Measurements from ENCODE around the gene NHERF1. TPM values are rescaled to one million over a fixed set of nuclear protein-coding genes. Genes with fewer than 3 reads are reported as not detected.

The NHERF1 gene
- total RNA-seq, 1 donor from 2014 or later = 36.3 TPM

DNA sequence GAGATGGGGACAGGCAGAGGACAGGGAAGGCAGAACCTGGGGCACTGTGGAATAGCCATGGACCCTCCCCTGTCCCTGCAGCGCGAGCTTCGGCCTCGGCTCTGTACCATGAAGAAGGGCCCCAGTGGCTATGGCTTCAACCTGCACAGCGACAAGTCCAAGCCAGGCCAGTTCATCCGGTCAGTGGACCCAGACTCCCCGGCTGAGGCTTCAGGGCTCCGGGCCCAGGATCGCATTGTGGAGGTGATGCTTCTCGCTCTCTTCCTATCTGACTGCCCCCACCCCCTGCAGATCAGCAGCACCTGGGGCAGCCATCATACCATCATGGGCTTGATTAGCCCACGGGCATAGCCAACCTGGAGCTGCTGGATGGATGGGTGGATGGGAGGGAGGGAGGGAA lies 13.5 kb downstream of the NHERF1 start:
- Mint-ChIP-seq H3K9me3 (ENCODE audit: unreplicated experiment) (no peaks in the 10 kb centered on the region), H3K4me1 (ENCODE audit: low read depth, unreplicated experiment) (peaks cover 26% of the 10 kb centered on the region), H3K36me3 (ENCODE audit: low read depth, unreplicated experiment) (no peaks in the 10 kb centered on the region), H3K4me3 (ENCODE audit: unreplicated experiment) (no peak overlapping the region), H3K27ac (ENCODE audit: unreplicated experiment) (no peak overlapping the region), H3K27me3 (ENCODE audit: low read depth, unreplicated experiment) (no peaks in the 10 kb centered on the region)
- H3K36me3 ChIP-seq (ENCODE audit: insufficient read depth, low read length) = no peaks in the 10 kb centered on the region
- H3K79me2 ChIP-seq (ENCODE audit: insufficient read depth, low read length) = no peaks in the 10 kb centered on the region
- no peak overlapping the region for H2AFZ ChIP-seq (ENCODE audit: low read depth, low read length)
- DNase-seq (ENCODE audit: low read depth) (no peak), FAIRE-seq (no peak)
- no peak overlapping the region for H3K27ac ChIP-seq (ENCODE audit: low read depth, low read length)
- H3K9me3 ChIP-seq (ENCODE audit: insufficient read depth, low read depth, low read length) = no peaks in the 10 kb centered on the region
- no peaks in the 10 kb centered on the region for H3K27me3 ChIP-seq (ENCODE audit: insufficient read depth, low read length)
- H3K4me1 ChIP-seq (ENCODE audit: insufficient read depth, low read length) = peaks cover 16% of the 10 kb centered on the region
- TF ChIP-seq EZH2 (IDR thresholded peaks at IDR 0.05; ENCODE audit: insufficient read depth, low read length) = no peak
- TF ChIP-seq, protein P1, sequence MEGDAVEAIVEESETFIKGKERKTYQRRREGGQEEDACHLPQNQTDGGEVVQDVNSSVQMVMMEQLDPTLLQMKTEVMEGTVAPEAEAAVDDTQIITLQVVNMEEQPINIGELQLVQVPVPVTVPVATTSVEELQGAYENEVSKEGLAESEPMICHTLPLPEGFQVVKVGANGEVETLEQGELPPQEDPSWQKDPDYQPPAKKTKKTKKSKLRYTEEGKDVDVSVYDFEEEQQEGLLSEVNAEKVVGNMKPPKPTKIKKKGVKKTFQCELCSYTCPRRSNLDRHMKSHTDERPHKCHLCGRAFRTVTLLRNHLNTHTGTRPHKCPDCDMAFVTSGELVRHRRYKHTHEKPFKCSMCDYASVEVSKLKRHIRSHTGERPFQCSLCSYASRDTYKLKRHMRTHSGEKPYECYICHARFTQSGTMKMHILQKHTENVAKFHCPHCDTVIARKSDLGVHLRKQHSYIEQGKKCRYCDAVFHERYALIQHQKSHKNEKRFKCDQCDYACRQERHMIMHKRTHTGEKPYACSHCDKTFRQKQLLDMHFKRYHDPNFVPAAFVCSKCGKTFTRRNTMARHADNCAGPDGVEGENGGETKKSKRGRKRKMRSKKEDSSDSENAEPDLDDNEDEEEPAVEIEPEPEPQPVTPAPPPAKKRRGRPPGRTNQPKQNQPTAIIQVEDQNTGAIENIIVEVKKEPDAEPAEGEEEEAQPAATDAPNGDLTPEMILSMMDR (IDR thresholded peaks at IDR 0.05; ENCODE audit: insufficient read depth, low read depth, low read length) = no peak
- H3K4me2 ChIP-seq (ENCODE audit: low read length) = no peak overlapping the region
- H3K9ac ChIP-seq (ENCODE audit: low read length) = no peak overlapping the region
- H4K20me1 ChIP-seq (ENCODE audit: insufficient read depth, low read length) = peaks cover 30% of the 10 kb centered on the region
- H3K4me3 ChIP-seq (ENCODE audit: insufficient read depth, low read depth, low read length) = no peak overlapping the region

DNA sequence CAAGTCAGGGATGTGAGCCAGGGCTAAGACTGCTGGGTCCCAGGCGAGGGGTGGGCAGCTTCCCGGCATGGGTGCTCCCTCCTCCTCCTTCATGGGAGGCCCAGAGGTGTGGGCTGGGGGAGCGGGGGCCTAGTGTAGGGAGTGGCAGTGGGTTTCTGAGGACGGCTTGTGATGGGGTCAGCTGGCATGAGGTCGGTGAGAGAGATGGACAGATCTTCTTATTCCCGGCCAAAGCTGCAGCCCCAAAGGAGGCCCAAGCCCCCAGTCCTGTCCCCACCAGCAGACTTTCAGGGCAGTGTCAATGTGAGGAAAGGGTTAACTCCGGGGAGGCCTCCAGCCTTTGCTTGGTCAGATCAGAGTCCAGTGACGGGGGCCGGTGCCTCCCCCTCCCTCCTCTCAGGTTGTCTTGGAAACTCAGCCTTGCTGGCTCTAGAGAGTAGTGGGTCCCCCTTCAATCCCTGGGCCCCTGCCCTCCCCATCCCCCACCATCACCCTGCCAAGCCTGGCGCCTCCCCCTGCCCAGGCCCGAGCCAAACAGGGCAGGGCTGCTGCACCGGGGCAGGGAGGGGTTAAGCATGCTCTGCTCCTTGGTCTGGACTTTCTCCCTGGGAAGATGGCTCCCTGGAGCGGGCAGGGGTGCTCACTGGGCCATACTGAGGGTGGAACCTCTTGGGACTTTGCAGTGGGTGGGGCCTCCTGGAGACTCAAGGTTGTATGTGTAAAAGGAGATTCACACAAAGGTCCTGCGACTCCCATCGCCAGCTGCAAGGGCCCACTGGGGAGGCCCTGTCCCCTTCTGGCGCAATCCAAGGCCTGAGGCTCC lies 15.3 kb downstream of the NHERF1 start:
- no peaks in the 10 kb centered on the region for H3K9me3 ChIP-seq (ENCODE audit: insufficient read depth, low read depth, low read length)
- H3K4me1 ChIP-seq (ENCODE audit: insufficient read depth, low read length) = peaks cover 15% of the 10 kb centered on the region
- H3K79me2 ChIP-seq (ENCODE audit: insufficient read depth, low read length) = no peaks in the 10 kb centered on the region
- Mint-ChIP-seq H3K9me3 (ENCODE audit: unreplicated experiment) (no peaks in the 10 kb centered on the region), H3K27me3 (ENCODE audit: low read depth, unreplicated experiment) (no peaks in the 10 kb centered on the region), H3K36me3 (ENCODE audit: low read depth, unreplicated experiment) (peaks cover 1% of the 10 kb centered on the region), H3K27ac (ENCODE audit: unreplicated experiment) (no peak overlapping the region), H3K4me1 (ENCODE audit: low read depth, unreplicated experiment) (peaks cover 24% of the 10 kb centered on the region), H3K4me3 (ENCODE audit: unreplicated experiment) (no peak overlapping the region)
- peaks cover 16% of the 10 kb centered on the region for H4K20me1 ChIP-seq (ENCODE audit: insufficient read depth, low read length)
- no peak overlapping the region for H3K9ac ChIP-seq (ENCODE audit: low read length)
- TF ChIP-seq, protein P1 (IDR thresholded peaks at IDR 0.05; ENCODE audit: insufficient read depth, low read depth, low read length) = no peak
- TF ChIP-seq EZH2 (IDR thresholded peaks at IDR 0.05; ENCODE audit: insufficient read depth, low read length) = no peak
- no peak overlapping the region for H2AFZ ChIP-seq (ENCODE audit: low read depth, low read length)
- H3K4me3 ChIP-seq (ENCODE audit: insufficient read depth, low read depth, low read length) = no peak overlapping the region
- no peak for DNase-seq (ENCODE audit: low read depth)
- no peak for FAIRE-seq
- H3K27ac ChIP-seq (ENCODE audit: low read depth, low read length) = no peak overlapping the region
- H3K27me3 ChIP-seq (ENCODE audit: insufficient read depth, low read length) = no peaks in the 10 kb centered on the region
- H3K36me3 ChIP-seq (ENCODE audit: insufficient read depth, low read length) = no peaks in the 10 kb centered on the region
- no peak overlapping the region for H3K4me2 ChIP-seq (ENCODE audit: low read length)

DNA sequence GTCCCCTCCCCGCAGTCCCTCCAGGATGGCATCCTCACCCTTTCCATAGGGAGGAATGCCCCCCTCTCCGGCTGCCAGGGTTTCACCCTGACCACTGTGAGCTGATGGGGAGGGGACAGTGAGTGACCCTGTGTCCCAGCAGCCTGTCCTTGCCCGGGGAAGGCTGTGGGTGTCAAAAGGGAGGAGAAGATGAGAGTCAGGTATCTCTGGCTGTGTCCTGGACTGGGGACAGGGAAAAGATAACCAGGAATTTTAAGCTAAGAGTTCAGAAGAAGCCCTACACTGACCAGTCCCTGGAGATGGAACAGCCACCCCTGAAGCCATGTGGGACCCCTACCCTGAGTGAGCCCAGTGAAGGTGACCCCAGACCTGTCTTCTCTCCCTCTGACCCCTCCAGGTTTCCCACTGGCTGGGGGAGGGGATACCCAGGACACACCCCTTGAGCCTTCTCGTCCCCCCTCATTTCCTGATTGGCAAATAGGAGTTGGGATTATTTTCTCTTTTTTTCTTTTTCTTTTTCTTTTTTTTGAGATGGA lies 16.4 kb downstream of the NHERF1 start:
- Histone ChIP-seq H3K4me2 (ENCODE audit: low read length) (no peak overlapping the region), H3K9me3 (ENCODE audit: insufficient read depth, low read depth, low read length) (no peaks in the 10 kb centered on the region), H3K27me3 (ENCODE audit: insufficient read depth, low read length) (no peaks in the 10 kb centered on the region), H3K4me1 (ENCODE audit: insufficient read depth, low read length) (peaks cover 14% of the 10 kb centered on the region), H3K27ac (ENCODE audit: low read depth, low read length) (no peak overlapping the region), H3K36me3 (ENCODE audit: insufficient read depth, low read length) (no peaks in the 10 kb centered on the region), H3K4me3 (ENCODE audit: insufficient read depth, low read depth, low read length) (no peak overlapping the region), H3K9ac (ENCODE audit: low read length) (no peak overlapping the region), H3K79me2 (ENCODE audit: insufficient read depth, low read length) (no peaks in the 10 kb centered on the region), H2AFZ (ENCODE audit: low read depth, low read length) (no peak overlapping the region), H4K20me1 (ENCODE audit: insufficient read depth, low read length) (peaks cover 14% of the 10 kb centered on the region)
- TF ChIP-seq, protein P1 (IDR thresholded peaks at IDR 0.05; ENCODE audit: insufficient read depth, low read depth, low read length) = no peak
- TF ChIP-seq EZH2 (IDR thresholded peaks at IDR 0.05; ENCODE audit: insufficient read depth, low read length) = no peak
- peaks cover 19% of the 10 kb centered on the region for H3K4me1 Mint-ChIP-seq (ENCODE audit: low read depth, unreplicated experiment)
- no peaks in the 10 kb centered on the region for H3K9me3 Mint-ChIP-seq (ENCODE audit: unreplicated experiment)
- H3K4me3 Mint-ChIP-seq (ENCODE audit: unreplicated experiment) = no peak overlapping the region
- no peak for FAIRE-seq
- DNase-seq (ENCODE audit: low read depth) = no peak
- H3K27ac Mint-ChIP-seq (ENCODE audit: unreplicated experiment) = no peak overlapping the region
- H3K27me3 Mint-ChIP-seq (ENCODE audit: low read depth, unreplicated experiment) = no peaks in the 10 kb centered on the region
- peaks cover 2% of the 10 kb centered on the region for H3K36me3 Mint-ChIP-seq (ENCODE audit: low read depth, unreplicated experiment)

Data from astrocyte (in vitro differentiated cells and primary cell).